GM19467 (cell line): ENCODE results near the gene OVOL1.

Experiments
- ATAC-seq: cut with Tn5 transposase; IDR thresholded peaks from one replicate; pipeline ENCODE4 v1.9.1; 2021; ENCODE audit warnings: mild to moderate bottlenecking, moderate library complexity; ENCODE audit not compliant: unreplicated experiment

OVOL1 gene

GRCh38 chr11:65790902-65791650, 4.2 kb downstream of the OVOL1 start:
- ATAC-seq, result no peak

- ATAC-seq, result no peak
Observed at GRCh38 chr11:65791719-65792213, 4.9 kb downstream of the OVOL1 start.

- no peak for ATAC-seq
Observed at GRCh38 chr11:65792456-65792855, 5.6 kb downstream of the OVOL1 start.

GRCh38 chr11:65793144-65793581, 6.3 kb downstream of the OVOL1 start:
- ATAC-seq, result no peak

- ATAC-seq, result no peak
Observed at GRCh38 chr11:65793625-65794400, 7.0 kb downstream of the OVOL1 start.

GRCh38 chr11:65794570-65795510, 8.0 kb downstream of the OVOL1 start:
- no peak for ATAC-seq

- ATAC-seq, result no peak
Observed at GRCh38 chr11:65796726-65797601, 10.1 kb downstream of the OVOL1 start.

GRCh38 chr11:65797711-65798110, 10.8 kb downstream of the OVOL1 start:
- no peak for ATAC-seq

- no peak for ATAC-seq
Observed at GRCh38 chr11:65798882-65799281, 12.0 kb downstream of the OVOL1 start.

GRCh38 chr11:65801153-65801987, 14.5 kb downstream of the OVOL1 start:
- ATAC-seq, result no peak

- no peak for ATAC-seq
Observed at GRCh38 chr11:65802841-65803240, 16.0 kb downstream of the OVOL1 start.

GRCh38 chr11:65803797-65804492, 17.1 kb downstream of the OVOL1 start:
- no peak for ATAC-seq

- ATAC-seq, result no peak
Observed at GRCh38 chr11:65806979-65807378, 20.1 kb downstream of the OVOL1 start.

- ATAC-seq, result no peak
Observed at GRCh38 chr11:65808744-65809341, 22.0 kb downstream of the OVOL1 start.

GRCh38 chr11:65809496-65809895, 22.6 kb downstream of the OVOL1 start:
- no peak for ATAC-seq

GRCh38 chr11:65810046-65810868, 23.4 kb downstream of the OVOL1 start:
- ATAC-seq, result no peak

- ATAC-seq, result no peak
Observed at GRCh38 chr11:65811764-65812475, 25.1 kb downstream of the OVOL1 start.
